ENCODE results near the gene SLC37A3.

DNA sequence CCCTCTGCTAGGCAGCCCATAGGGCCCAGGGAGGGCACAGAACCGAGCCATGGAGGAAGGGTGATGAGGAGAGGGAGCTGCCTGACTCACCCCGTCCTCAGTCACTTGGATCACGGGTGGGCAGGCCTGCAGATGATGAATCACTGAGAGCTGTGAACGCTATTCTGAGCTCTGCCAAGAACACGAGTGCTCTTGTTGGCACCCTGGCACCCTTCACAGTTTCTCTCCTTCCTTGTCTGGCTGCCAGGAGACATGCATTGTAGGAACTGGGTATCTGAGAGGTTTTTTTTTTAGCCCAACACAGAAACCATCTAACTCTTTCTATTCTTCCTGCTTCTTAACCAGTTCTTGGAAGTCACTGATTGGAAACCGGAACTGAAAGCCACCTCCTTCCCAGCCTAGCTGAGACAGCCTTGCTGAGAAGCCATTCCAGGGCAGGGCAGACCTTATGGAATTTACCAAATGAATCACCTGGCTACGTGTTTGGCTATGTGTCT lies 82.1 kb downstream of the SLC37A3 start:
- TF ChIP-seq, protein P1, sequence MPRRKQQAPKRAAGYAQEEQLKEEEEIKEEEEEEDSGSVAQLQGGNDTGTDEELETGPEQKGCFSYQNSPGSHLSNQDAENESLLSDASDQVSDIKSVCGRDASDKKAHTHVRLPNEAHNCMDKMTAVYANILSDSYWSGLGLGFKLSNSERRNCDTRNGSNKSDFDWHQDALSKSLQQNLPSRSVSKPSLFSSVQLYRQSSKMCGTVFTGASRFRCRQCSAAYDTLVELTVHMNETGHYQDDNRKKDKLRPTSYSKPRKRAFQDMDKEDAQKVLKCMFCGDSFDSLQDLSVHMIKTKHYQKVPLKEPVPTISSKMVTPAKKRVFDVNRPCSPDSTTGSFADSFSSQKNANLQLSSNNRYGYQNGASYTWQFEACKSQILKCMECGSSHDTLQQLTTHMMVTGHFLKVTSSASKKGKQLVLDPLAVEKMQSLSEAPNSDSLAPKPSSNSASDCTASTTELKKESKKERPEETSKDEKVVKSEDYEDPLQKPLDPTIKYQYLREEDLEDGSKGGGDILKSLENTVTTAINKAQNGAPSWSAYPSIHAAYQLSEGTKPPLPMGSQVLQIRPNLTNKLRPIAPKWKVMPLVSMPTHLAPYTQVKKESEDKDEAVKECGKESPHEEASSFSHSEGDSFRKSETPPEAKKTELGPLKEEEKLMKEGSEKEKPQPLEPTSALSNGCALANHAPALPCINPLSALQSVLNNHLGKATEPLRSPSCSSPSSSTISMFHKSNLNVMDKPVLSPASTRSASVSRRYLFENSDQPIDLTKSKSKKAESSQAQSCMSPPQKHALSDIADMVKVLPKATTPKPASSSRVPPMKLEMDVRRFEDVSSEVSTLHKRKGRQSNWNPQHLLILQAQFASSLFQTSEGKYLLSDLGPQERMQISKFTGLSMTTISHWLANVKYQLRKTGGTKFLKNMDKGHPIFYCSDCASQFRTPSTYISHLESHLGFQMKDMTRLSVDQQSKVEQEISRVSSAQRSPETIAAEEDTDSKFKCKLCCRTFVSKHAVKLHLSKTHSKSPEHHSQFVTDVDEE (CRISPR knock-in tag; IDR thresholded peaks at IDR 0.05) = no peak
- TF ChIP-seq, protein P2, sequence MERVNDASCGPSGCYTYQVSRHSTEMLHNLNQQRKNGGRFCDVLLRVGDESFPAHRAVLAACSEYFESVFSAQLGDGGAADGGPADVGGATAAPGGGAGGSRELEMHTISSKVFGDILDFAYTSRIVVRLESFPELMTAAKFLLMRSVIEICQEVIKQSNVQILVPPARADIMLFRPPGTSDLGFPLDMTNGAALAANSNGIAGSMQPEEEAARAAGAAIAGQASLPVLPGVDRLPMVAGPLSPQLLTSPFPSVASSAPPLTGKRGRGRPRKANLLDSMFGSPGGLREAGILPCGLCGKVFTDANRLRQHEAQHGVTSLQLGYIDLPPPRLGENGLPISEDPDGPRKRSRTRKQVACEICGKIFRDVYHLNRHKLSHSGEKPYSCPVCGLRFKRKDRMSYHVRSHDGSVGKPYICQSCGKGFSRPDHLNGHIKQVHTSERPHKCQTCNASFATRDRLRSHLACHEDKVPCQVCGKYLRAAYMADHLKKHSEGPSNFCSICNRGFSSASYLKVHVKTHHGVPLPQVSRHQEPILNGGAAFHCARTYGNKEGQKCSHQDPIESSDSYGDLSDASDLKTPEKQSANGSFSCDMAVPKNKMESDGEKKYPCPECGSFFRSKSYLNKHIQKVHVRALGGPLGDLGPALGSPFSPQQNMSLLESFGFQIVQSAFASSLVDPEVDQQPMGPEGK (CRISPR knock-in tag; IDR thresholded peaks at IDR 0.05; ENCODE audit: borderline replicate concordance) = no peak
- no peak for TF ChIP-seq RARB (CRISPR knock-in tag; IDR thresholded peaks at IDR 0.05)

Measured in SK-N-SH treated with all-trans-retinoic acid at 6 μM for 48 hours (cell line).